ENCODE measurements around the gene C1orf56. TPM values are rescaled to one million over a fixed set of nuclear protein-coding genes. Genes with fewer than 3 reads are reported as not detected.

The C1orf56 gene
- polyA plus RNA-seq, 1 of the 3 experiments (the other 2 are of a cell fraction): 5.5 TPM

DNA sequence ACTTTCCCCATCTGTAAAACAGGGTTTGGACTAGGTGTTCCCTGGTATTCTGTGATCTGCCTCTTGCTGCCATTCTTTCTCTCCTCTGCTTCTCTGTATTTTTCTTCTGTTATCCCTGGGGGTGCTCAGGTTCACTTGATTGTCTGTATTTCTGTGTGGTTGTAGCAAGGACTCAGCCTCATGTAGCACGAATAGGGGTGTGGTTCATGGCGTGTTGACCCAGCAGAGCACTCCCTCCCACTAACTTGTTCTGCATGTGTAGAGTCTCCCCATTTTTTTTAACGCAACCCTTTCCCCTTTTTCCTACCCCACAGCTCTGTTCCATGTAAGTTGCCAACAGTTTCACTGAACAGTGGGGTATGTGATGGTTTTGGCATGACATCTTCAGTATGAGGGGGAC is 12.4 kb upstream of the C1orf56 start (continued):
- TF ChIP-seq, protein P1, sequence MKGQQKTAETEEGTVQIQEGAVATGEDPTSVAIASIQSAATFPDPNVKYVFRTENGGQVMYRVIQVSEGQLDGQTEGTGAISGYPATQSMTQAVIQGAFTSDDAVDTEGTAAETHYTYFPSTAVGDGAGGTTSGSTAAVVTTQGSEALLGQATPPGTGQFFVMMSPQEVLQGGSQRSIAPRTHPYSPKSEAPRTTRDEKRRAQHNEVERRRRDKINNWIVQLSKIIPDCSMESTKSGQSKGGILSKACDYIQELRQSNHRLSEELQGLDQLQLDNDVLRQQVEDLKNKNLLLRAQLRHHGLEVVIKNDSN (IDR thresholded peaks at IDR 0.05; ENCODE audit: borderline replicate concordance, low read depth): no peak
- TF ChIP-seq TCF12 (IDR thresholded peaks at IDR 0.05): no peak
- TF ChIP-seq, protein P2, sequence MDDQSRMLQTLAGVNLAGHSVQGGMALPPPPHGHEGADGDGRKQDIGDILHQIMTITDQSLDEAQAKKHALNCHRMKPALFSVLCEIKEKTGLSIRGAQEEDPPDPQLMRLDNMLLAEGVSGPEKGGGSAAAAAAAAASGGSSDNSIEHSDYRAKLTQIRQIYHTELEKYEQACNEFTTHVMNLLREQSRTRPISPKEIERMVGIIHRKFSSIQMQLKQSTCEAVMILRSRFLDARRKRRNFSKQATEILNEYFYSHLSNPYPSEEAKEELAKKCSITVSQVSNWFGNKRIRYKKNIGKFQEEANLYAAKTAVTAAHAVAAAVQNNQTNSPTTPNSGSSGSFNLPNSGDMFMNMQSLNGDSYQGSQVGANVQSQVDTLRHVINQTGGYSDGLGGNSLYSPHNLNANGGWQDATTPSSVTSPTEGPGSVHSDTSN (IDR thresholded peaks at IDR 0.05): no peak
- TF ChIP-seq, protein P3, sequence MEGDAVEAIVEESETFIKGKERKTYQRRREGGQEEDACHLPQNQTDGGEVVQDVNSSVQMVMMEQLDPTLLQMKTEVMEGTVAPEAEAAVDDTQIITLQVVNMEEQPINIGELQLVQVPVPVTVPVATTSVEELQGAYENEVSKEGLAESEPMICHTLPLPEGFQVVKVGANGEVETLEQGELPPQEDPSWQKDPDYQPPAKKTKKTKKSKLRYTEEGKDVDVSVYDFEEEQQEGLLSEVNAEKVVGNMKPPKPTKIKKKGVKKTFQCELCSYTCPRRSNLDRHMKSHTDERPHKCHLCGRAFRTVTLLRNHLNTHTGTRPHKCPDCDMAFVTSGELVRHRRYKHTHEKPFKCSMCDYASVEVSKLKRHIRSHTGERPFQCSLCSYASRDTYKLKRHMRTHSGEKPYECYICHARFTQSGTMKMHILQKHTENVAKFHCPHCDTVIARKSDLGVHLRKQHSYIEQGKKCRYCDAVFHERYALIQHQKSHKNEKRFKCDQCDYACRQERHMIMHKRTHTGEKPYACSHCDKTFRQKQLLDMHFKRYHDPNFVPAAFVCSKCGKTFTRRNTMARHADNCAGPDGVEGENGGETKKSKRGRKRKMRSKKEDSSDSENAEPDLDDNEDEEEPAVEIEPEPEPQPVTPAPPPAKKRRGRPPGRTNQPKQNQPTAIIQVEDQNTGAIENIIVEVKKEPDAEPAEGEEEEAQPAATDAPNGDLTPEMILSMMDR (IDR thresholded peaks at IDR 0.05): no peak

DNA sequence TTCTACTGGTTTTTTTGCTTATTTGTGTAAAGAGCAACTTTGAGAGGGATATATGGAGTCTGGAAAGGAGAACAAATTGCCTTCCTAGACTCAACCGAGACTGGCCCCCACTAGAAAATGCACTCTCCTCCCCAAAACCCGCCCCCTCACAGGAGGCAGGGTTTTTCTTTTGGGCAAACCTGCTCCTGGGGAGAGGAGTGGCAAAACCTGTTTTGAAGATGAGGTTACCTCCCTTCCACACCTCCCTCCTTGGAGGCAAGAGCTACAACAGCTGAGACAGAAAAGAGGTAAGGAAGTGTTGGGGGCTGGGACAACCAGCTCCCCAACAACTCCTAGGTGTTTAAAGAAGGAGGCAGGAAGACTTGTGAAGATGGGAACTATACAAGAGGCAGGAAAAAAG is 11.2 kb upstream of the C1orf56 start, which contains the start of gene BNIPL:
Gene BNIPL, plus strand, starts transcription at position 231 of the 400 bp plus-strand sequence. Its CDS starts 140 bp downstream, at position 371.
- H3K27me3 ChIP-seq (ENCODE audit: insufficient read depth): no peaks in the 10 kb centered on the region
- H3K4me1 ChIP-seq (ENCODE audit: control insufficient read depth in 1 of 2, insufficient read depth in 2 of 2, low read depth in 1 of 2, low read length in 1 of 2): no peaks in the 10 kb centered on the region
- CTCF ChIA-PET: interaction anchor here (2.1 kb wide), 2 partner anchors 11 kb away, joined by 9 to 10 read pairs; partner anchors contain the start of gene C1orf56
- H3K4me3 ChIP-seq (ENCODE audit: low read depth in 2 of 2, low read length in 1 of 2): no peak within 1 kb of the TSS
- H3K27ac ChIP-seq (ENCODE audit: low read depth in 2 of 2, low read length in 1 of 2): no peak within 1 kb of the TSS
- no peaks in the 10 kb centered on the region for H3F3A ChIP-seq (replicated peaks; ENCODE audit: insufficient read depth)
- H3K9me2 ChIP-seq: no peaks in the 10 kb centered on the region
- TF ChIP-seq MXI1 (IDR thresholded peaks at IDR 0.05; ENCODE audit: low read depth, low read length) (no peak), FOXJ3 (CRISPR knock-in tag; IDR thresholded peaks at IDR 0.05) (no peak), NRF1 (IDR thresholded peaks at IDR 0.05; ENCODE audit: low read depth, low read length) (no peak), POLR2AphosphoS5 (IDR thresholded peaks at IDR 0.05; ENCODE audit: low read depth, low read length) (no peak)
- H3K79me2 ChIP-seq (ENCODE audit: insufficient read depth): no peaks in the 10 kb centered on the region
- H3K4me2 ChIP-seq: no peak within 1 kb of the TSS
- WGBS (ENCODE audit: low lambda C conversion rate): 50% methylated on average over 2 of the region's 2 CpGs
- DNase-seq: no peak
- POLR2A ChIA-PET: no interaction called here
- no peak within 1 kb of the TSS for H3K9ac ChIP-seq
- no peaks in the 10 kb centered on the region for H4K20me1 ChIP-seq (ENCODE audit: insufficient read depth)
- peaks cover 9 to 23% of the 10 kb centered on the region in 2 experiments for H3K36me3 ChIP-seq (replicated peaks in 1 of 2; ENCODE audit: control insufficient read depth in 1 of 2, insufficient read depth in 2 of 2, low read length in 1 of 2)
- no peak within 1 kb of the TSS for H2AFZ ChIP-seq (ENCODE audit: low read depth)
- H3K9me3 ChIP-seq: no peaks in the 10 kb centered on the region

DNA sequence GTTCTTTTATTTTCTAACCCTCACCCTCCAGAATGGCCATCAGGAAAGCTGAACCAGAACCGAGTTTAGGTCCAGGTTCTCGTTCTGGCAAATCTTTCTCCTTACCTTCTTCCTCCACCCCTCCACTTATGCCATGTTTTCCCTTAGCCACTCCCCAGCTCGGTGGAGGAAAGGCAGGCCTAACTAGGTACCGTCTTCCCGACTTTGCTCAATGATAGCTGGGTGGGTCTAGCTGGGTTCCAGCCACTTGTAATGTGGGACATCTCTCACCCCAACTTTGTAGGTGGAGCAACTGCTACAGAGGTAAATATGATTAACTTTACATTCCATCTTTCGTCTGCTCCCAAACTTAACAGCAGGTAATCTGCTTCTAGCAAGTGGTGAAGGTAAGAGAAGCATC is 10.5 kb upstream of the C1orf56 start:
- no peaks in the 10 kb centered on the region for H3K27me3 ChIP-seq (ENCODE audit: insufficient read depth)
- ChIA-PET POLR2A (no interaction called here), CTCF (interaction anchor here (0.9 to 2.1 kb wide), 3 partner anchors 11 to 118 kb away, joined by 4 to 10 read pairs (median 9); partner anchors contain the start of gene C1orf56)
- no peaks in the 10 kb centered on the region for H3K9me2 ChIP-seq
- DNase-seq: no peak
- no peak overlapping the region for H3K4me2 ChIP-seq
- no peak overlapping the region for H2AFZ ChIP-seq (ENCODE audit: low read depth)
- no peaks in the 10 kb centered on the region for H3F3A ChIP-seq (replicated peaks; ENCODE audit: insufficient read depth)
- no peak overlapping the region for H3K4me3 ChIP-seq (ENCODE audit: low read depth in 2 of 2, low read length in 1 of 2)
- H3K36me3 ChIP-seq (replicated peaks in 1 of 2; ENCODE audit: control insufficient read depth in 1 of 2, insufficient read depth in 2 of 2, low read length in 1 of 2): peaks cover 5 to 20% of the 10 kb centered on the region in 2 experiments
- no peaks in the 10 kb centered on the region for H3K4me1 ChIP-seq (ENCODE audit: control insufficient read depth in 1 of 2, insufficient read depth in 2 of 2, low read depth in 1 of 2, low read length in 1 of 2)
- no peak overlapping the region for H3K27ac ChIP-seq (ENCODE audit: low read depth in 2 of 2, low read length in 1 of 2)
- WGBS (ENCODE audit: low lambda C conversion rate): 83% methylated on average over 6 of the region's 6 CpGs
- H3K9me3 ChIP-seq: no peaks in the 10 kb centered on the region
- no peak overlapping the region for H3K9ac ChIP-seq
- no peaks in the 10 kb centered on the region for H3K79me2 ChIP-seq (ENCODE audit: insufficient read depth)
- no peaks in the 10 kb centered on the region for H4K20me1 ChIP-seq (ENCODE audit: insufficient read depth)
- no peak for TF ChIP-seq TCF12 (IDR thresholded peaks at IDR 0.05)
- TF ChIP-seq, protein P1 (IDR thresholded peaks at IDR 0.05; ENCODE audit: borderline replicate concordance, low read depth): no peak
- TF ChIP-seq POLR2AphosphoS5 (IDR thresholded peaks at IDR 0.05; ENCODE audit: low read depth, low read length): no peak
- no peak for TF ChIP-seq YY1 (IDR thresholded peaks at IDR 0.05; ENCODE audit: low read depth)
- no peak for TF ChIP-seq SMC3 (IDR thresholded peaks at IDR 0.05; ENCODE audit: low read depth, low read length)
- TF ChIP-seq EP300 (IDR thresholded peaks at IDR 0.05; ENCODE audit: borderline replicate concordance in 1 of 2, low read depth in 1 of 2, low read length in 1 of 2): no peak
- TF ChIP-seq, protein P3 (IDR thresholded peaks at IDR 0.05): no peak
- no peak for TF ChIP-seq RAD21 (IDR thresholded peaks at IDR 0.05; ENCODE audit: low read length)
- TF ChIP-seq, protein P4, sequence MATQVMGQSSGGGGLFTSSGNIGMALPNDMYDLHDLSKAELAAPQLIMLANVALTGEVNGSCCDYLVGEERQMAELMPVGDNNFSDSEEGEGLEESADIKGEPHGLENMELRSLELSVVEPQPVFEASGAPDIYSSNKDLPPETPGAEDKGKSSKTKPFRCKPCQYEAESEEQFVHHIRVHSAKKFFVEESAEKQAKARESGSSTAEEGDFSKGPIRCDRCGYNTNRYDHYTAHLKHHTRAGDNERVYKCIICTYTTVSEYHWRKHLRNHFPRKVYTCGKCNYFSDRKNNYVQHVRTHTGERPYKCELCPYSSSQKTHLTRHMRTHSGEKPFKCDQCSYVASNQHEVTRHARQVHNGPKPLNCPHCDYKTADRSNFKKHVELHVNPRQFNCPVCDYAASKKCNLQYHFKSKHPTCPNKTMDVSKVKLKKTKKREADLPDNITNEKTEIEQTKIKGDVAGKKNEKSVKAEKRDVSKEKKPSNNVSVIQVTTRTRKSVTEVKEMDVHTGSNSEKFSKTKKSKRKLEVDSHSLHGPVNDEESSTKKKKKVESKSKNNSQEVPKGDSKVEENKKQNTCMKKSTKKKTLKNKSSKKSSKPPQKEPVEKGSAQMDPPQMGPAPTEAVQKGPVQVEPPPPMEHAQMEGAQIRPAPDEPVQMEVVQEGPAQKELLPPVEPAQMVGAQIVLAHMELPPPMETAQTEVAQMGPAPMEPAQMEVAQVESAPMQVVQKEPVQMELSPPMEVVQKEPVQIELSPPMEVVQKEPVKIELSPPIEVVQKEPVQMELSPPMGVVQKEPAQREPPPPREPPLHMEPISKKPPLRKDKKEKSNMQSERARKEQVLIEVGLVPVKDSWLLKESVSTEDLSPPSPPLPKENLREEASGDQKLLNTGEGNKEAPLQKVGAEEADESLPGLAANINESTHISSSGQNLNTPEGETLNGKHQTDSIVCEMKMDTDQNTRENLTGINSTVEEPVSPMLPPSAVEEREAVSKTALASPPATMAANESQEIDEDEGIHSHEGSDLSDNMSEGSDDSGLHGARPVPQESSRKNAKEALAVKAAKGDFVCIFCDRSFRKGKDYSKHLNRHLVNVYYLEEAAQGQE (IDR thresholded peaks at IDR 0.05; ENCODE audit: low read depth, low read length): no peak

All from SK-N-SH (cell line).